ENCODE data around the gene TUBA4B.

- TF ChIP-seq CTCF (IDR thresholded peaks at IDR 0.05; ENCODE audit: extremely low read depth in 1 of 2, insufficient read depth in 1 of 2, low read depth in 1 of 2, low read length in 2 of 2), result no peak
- TF ChIP-seq EZH2 (IDR thresholded peaks at IDR 0.05; ENCODE audit: borderline replicate concordance, low read depth, low read length, severe bottlenecking), result no peak
- TF ChIP-seq POLR2AphosphoS5 (IDR thresholded peaks at IDR 0.05; ENCODE audit: insufficient read depth, low read depth, low read length), result no peak
- no peak for TF ChIP-seq FOS (IDR thresholded peaks at IDR 0.05; ENCODE audit: borderline replicate concordance, insufficient read depth, low read length)
- no peak for TF ChIP-seq JUN (IDR thresholded peaks at IDR 0.05; ENCODE audit: borderline replicate concordance, insufficient read depth, insufficient read length, low read depth)
- TF ChIP-seq POLR2A (IDR thresholded peaks at IDR 0.05; ENCODE audit: low read depth, low read length), result no peak
- TF ChIP-seq MYC (IDR thresholded peaks at IDR 0.05; ENCODE audit: low read depth, low read length), result no peak
- no peak for TF ChIP-seq MAX (IDR thresholded peaks at IDR 0.05; ENCODE audit: insufficient read depth, insufficient read length)
- no peak for TF ChIP-seq GATA2 (IDR thresholded peaks at IDR 0.05; ENCODE audit: insufficient read depth, insufficient read length, low read depth, low read length)
These were observed 43.8 kb downstream of the TUBA4B start for GRCh38 chr2:219296631-219297391.

All from endothelial cell of umbilical vein (primary cell).